Esophagus muscularis mucosa (tissue), 3 donors: Measurements from ENCODE around the gene GABPB1.

Experiments used
- CTCF ChIP-seq, 3 experiments: fragments of 200-600 bp in 2 of 3; fragments of 450-650 bp in 1 of 3; sonication (generic) in 2 of 3; IDR thresholded peaks; one replicate each; pipeline ENCODE4 v1.5.1; 2017 to 2019; ENCODE audit warnings: antibody characterized with exemption in 3 of 3, mild to moderate bottlenecking in 2 of 3, moderate library complexity in 1 of 3
- POLR2A ChIP-seq: fragments of 450-650 bp; IDR thresholded peaks from one replicate; pipeline ENCODE4 v1.6.1; 2017; ENCODE audit warnings: antibody characterized with exemption, moderate library complexity, mild to moderate bottlenecking, low read depth

GRCh38 chr15:50260969-50261496 is 94.0 kb downstream of the GABPB1 start:
- TF ChIP-seq CTCF (IDR thresholded peaks at IDR 0.05) (no peak), POLR2A (no peak)
